PFSK-1 (cell line): ENCODE results near the gene PLEK2.
A peak's percentile ranks its signal among the peaks of the same experiment; 100 is the strongest.

Source experiments
- POLR2AphosphoS5 ChIP-seq: IDR thresholded peaks from 2 replicates; pipeline ENCODE4 v1.6.1; 2012; ENCODE audit warnings: low read depth, mild to moderate bottlenecking, control low read depth, low read length, moderate library complexity
- SIN3A ChIP-seq: IDR thresholded peaks from 2 replicates; pipeline ENCODE4 v1.6.1; 2012; ENCODE audit warnings: mild to moderate bottlenecking, low read length, moderate library complexity, borderline replicate concordance; ENCODE audit not compliant: insufficient read depth
- TAF1 ChIP-seq: IDR thresholded peaks from 2 replicates; pipeline ENCODE4 v1.6.1; 2012; ENCODE audit warnings: low read length, control low read depth, borderline replicate concordance; ENCODE audit not compliant: insufficient read depth
- TF ChIP-seq, protein P1 (sequence below), 2 experiments: IDR thresholded peaks; 2 replicates each; pipeline versions ENCODE4 v1.6.1 to v1.8.0; 2011 to 2012; ENCODE audit warnings: low read depth in 2 of 2, low read length in 2 of 2, control low read depth in 1 of 2, inconsistent platforms in 1 of 2, mild to moderate bottlenecking in 1 of 2, moderate library complexity in 1 of 2; ENCODE audit not compliant: insufficient read depth in 1 of 2

DNA sequence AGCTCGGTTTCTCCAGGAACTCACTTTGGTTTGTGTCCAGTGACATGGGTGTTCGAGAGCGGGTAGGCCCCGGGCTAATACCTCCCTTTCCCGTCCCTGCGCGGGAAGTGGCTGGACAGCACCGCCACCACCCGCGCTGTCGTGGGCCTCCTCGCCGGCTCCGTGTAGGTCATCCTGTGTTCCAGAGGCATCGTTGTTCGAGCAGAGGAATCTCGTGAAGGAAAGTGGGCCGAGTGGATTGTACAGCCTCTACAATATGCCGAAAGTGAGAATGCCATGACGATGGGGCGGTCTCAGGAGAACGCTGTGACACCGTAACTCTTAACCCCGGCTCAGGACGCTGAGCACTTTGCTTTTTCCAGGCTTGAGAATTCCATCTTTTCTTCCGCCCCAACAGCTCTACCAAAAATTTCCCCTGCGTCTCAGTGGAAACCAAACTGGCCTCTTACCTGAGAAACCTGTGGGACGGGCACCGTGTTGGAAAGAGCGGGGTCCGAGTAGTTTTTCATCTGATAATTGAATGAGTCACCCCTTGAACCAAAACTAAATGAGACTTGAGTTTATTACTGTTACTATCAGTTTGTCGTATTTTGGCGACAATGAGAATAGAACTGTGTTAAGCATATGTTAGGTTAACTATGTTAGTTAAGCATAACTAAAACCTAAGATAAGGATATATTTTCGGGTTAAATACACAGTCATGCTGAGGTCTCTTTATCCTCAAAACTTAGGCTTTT is 51.3 kb downstream of the PLEK2 start:
- TF ChIP-seq POLR2AphosphoS5 (0 out of 2 replicates have a peak, but pooled peaks have one; percentile 10), TAF1 (no peak), SIN3A (no peak)
- TF ChIP-seq, protein P1, sequence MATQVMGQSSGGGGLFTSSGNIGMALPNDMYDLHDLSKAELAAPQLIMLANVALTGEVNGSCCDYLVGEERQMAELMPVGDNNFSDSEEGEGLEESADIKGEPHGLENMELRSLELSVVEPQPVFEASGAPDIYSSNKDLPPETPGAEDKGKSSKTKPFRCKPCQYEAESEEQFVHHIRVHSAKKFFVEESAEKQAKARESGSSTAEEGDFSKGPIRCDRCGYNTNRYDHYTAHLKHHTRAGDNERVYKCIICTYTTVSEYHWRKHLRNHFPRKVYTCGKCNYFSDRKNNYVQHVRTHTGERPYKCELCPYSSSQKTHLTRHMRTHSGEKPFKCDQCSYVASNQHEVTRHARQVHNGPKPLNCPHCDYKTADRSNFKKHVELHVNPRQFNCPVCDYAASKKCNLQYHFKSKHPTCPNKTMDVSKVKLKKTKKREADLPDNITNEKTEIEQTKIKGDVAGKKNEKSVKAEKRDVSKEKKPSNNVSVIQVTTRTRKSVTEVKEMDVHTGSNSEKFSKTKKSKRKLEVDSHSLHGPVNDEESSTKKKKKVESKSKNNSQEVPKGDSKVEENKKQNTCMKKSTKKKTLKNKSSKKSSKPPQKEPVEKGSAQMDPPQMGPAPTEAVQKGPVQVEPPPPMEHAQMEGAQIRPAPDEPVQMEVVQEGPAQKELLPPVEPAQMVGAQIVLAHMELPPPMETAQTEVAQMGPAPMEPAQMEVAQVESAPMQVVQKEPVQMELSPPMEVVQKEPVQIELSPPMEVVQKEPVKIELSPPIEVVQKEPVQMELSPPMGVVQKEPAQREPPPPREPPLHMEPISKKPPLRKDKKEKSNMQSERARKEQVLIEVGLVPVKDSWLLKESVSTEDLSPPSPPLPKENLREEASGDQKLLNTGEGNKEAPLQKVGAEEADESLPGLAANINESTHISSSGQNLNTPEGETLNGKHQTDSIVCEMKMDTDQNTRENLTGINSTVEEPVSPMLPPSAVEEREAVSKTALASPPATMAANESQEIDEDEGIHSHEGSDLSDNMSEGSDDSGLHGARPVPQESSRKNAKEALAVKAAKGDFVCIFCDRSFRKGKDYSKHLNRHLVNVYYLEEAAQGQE (IDR thresholded peaks at IDR 0.05; ENCODE audit: insufficient read depth in 1 of 2, low read depth in 2 of 2, low read length in 2 of 2) = no peak
